Thyroid gland (tissue), 4 donors: ENCODE data around the gene EXOC6.

ENCODE experiments used
- CTCF ChIP-seq, 6 experiments: fragments of 200-600 bp in 3 of 6; fragments of 450-650 bp in 3 of 6; sonication (generic) in 3 of 6; IDR thresholded peaks; one replicate each; pipeline ENCODE4 v1.5.1; 2016 to 2019; ENCODE audit warnings: antibody characterized with exemption in 6 of 6, mild to moderate bottlenecking in 2 of 6, inconsistent platforms in 1 of 6, moderate library complexity in 1 of 6
- POLR2A ChIP-seq, 2 donors: fragments of 450-650 bp; IDR thresholded peaks; one replicate each; pipeline ENCODE4 v1.6.1; 2017; ENCODE audit warnings: antibody characterized with exemption in 2 of 2, mild to moderate bottlenecking in 2 of 2, moderate library complexity in 1 of 2

- no peak for TF ChIP-seq CTCF (IDR thresholded peaks at IDR 0.05)
- no peak for TF ChIP-seq POLR2A (IDR thresholded peaks at IDR 0.05)
Observed at GRCh38 chr10:93058139-93058538, 209.8 kb downstream of the EXOC6 start.
